HCT116 (cell line): Measurements from ENCODE around the gene LRRC42. TPM values are rescaled to one million over a fixed set of nuclear protein-coding genes. Genes with fewer than 3 reads are reported as not detected.

ENCODE experiments used
- ATAC-seq: fragments of 200-7000 bp; cut with Tn5 transposase; 2 replicates; pipeline ENCODE4 v1.9.1; 2020; ENCODE audit warnings: mild to moderate bottlenecking, moderate library complexity
- BruUV-seq: library from RNA; stranded (reverse); fragments of 400-500 nt; replicated peaks from 2 replicates; lab custom pipeline; 2021; lab: Mats Ljungman, UMichigan
- CTCF ChIA-PET: fragments of 300-600 bp; sonication (Branson Sonifier 250); formaldehyde crosslinking; loops from one replicate; lab custom pipeline; 2021; ENCODE audit warnings: antibody characterized with exemption; lab: Charles Lee
- POLR2A ChIA-PET: fragments of 300-600, 350-600 bp; sonication (Branson Sonifier 250); formaldehyde crosslinking; loops from one replicate; lab custom pipeline; 2021; ENCODE audit warnings: antibody characterized with exemption; lab: Charles Lee
- RAD21 ChIA-PET, 2 experiments: fragments of 300-600 bp; sonication (Branson Sonifier 250); formaldehyde crosslinking; loops; one replicate each; lab custom pipeline; 2023; ENCODE audit warnings: low total read pairs in 2 of 2; ENCODE audit not compliant: uncharacterized antibody in 2 of 2, unreplicated experiment in 2 of 2, low non-redundant PET in 1 of 2; lab: Charles Lee
- DNase-seq: peaks from one replicate; pipeline ENCODE4 v3.0.0-alpha.2; 2010; ENCODE audit warnings: low read depth, low spot score
- H2AFZ ChIP-seq: fragments of 200-600 bp; shearing (Covaris generic), sonication (generic); 2 replicates; pipeline ENCODE4 v1.6.1; 2017; ENCODE audit warnings: low read depth, mixed run types, mixed read lengths, antibody characterized with exemption, low read length; ENCODE audit not compliant: poor library complexity, severe bottlenecking
- H3K27ac ChIP-seq: 2 replicates; pipeline ENCODE4 v1.5.1; 2012; ENCODE audit warnings: low read depth, low read length
- H3K27me3 ChIP-seq: fragments of 200-600 bp; sonication (generic); 2 replicates; pipeline ENCODE4 v1.6.1; 2016; ENCODE audit warnings: mixed run types, low read length, mixed read lengths; ENCODE audit not compliant: insufficient read depth
- H3K36me3 ChIP-seq, 2 experiments: fragments of 200-500 bp in 1 of 2; fragments of 200-600 bp in 1 of 2; sonication (Bioruptor generic) in 1 of 2; sonication (generic) in 1 of 2; 2 replicates each; pipeline versions ENCODE4 v1.5.1 to v1.6.1; 2014 to 2016; ENCODE audit warnings: low read length in 2 of 2, inconsistent platforms in 1 of 2, mixed read lengths in 1 of 2, mixed run types in 1 of 2; ENCODE audit not compliant: insufficient read depth in 2 of 2, control insufficient read depth in 1 of 2
- H3K4me1 ChIP-seq, 2 experiments: fragments of 200-600 bp in 1 of 2; sonication (generic) in 1 of 2; 2 replicates each; pipeline versions ENCODE4 v1.5.1 to v1.6.1; 2012 to 2017; ENCODE audit warnings: low read length in 2 of 2, inconsistent platforms in 1 of 2, mild to moderate bottlenecking in 1 of 2, mixed read lengths in 1 of 2, mixed run types in 1 of 2, moderate library complexity in 1 of 2; ENCODE audit not compliant: insufficient read depth in 2 of 2, control insufficient read depth in 1 of 2
- H3K4me2 ChIP-seq: fragments of 200-600 bp; sonication (generic); 2 replicates; pipeline ENCODE4 v1.6.1; 2017; ENCODE audit warnings: mixed run types, low read length, mixed read lengths
- H3K4me3 ChIP-seq, 2 experiments: fragments of 200-600 bp in 1 of 2; sonication (generic) in 1 of 2; replicated peaks in 1 of 2; 2 replicates each; pipeline ENCODE4 v1.5.1; 2011 to 2016; ENCODE audit warnings: low read length in 2 of 2, control low read depth in 1 of 2, low read depth in 1 of 2, mild to moderate bottlenecking in 1 of 2, mixed read lengths in 1 of 2, mixed run types in 1 of 2
- H3K79me2 ChIP-seq: fragments of 200-600 bp; sonication (generic); 2 replicates; pipeline ENCODE4 v1.6.1; 2017; ENCODE audit warnings: mild to moderate bottlenecking, mixed run types, low read length, moderate library complexity, mixed read lengths; ENCODE audit not compliant: insufficient read depth
- H3K9ac ChIP-seq: fragments of 200-600 bp; sonication (generic); 2 replicates; pipeline ENCODE4 v1.6.1; 2016; ENCODE audit warnings: low read length, mixed read lengths
- H3K9me2 ChIP-seq: fragments of 200-600 bp; sonication (generic), shearing (Covaris generic); 2 replicates; pipeline ENCODE4 v1.6.1; 2017; ENCODE audit warnings: mixed run types, mild to moderate bottlenecking, moderate library complexity; ENCODE audit not compliant: insufficient read depth
- H3K9me3 ChIP-seq, 2 experiments: fragments of 200-500 bp in 1 of 2; fragments of 200-600 bp in 1 of 2; sonication (Bioruptor generic) in 1 of 2; sonication (generic) in 1 of 2; 2 replicates each; pipeline ENCODE4 v1.6.1; 2014 to 2017; ENCODE audit warnings: low read length in 2 of 2, mixed read lengths in 2 of 2, inconsistent platforms in 1 of 2, low read depth in 1 of 2, mild to moderate bottlenecking in 1 of 2, mixed run types in 1 of 2, moderate library complexity in 1 of 2; ENCODE audit not compliant: control insufficient read depth in 1 of 2, insufficient read depth in 1 of 2
- H4K20me1 ChIP-seq: fragments of 200-600 bp; sonication (generic), shearing (Covaris generic); 2 replicates; pipeline ENCODE4 v1.6.1; 2017; ENCODE audit warnings: mixed run types, mild to moderate bottlenecking, moderate library complexity; ENCODE audit not compliant: insufficient read depth
- CTCF ChIP-seq, 3 experiments: fragments of 200-600 bp in 1 of 3; sonication (generic) in 1 of 3; IDR thresholded peaks in 2 of 3; conservative IDR thresholded peaks in 1 of 3; 2 replicates each; pipeline ENCODE4 v1.5.1; 2012 to 2017; ENCODE audit warnings: low read depth in 2 of 3, low read length in 2 of 3, antibody characterized with exemption in 1 of 3, borderline replicate concordance in 1 of 3, control low read depth in 1 of 3, mild to moderate bottlenecking in 1 of 3, mixed read lengths in 1 of 3, mixed run types in 1 of 3, moderate library complexity in 1 of 3; ENCODE audit not compliant: insufficient read depth in 1 of 3
- EZH2 ChIP-seq: fragments of 200-600 bp; sonication (generic); IDR thresholded peaks from 2 replicates; pipeline ENCODE4 v1.6.1; 2017; ENCODE audit warnings: antibody characterized with exemption, mixed run types
- JUND ChIP-seq: IDR thresholded peaks from 2 replicates; pipeline ENCODE4 v1.6.1; 2012
- POLR2A ChIP-seq: IDR thresholded peaks from 2 replicates; pipeline ENCODE4 v1.7.0; 2011; ENCODE audit warnings: borderline replicate concordance; ENCODE audit not compliant: insufficient read depth, insufficient read length; ENCODE audit errors: extremely low read depth
- RAD21 ChIP-seq: IDR thresholded peaks from 2 replicates; pipeline ENCODE4 v1.6.1; 2012; ENCODE audit warnings: low read depth, mild to moderate bottlenecking
- SP1 ChIP-seq: IDR thresholded peaks from 2 replicates; pipeline ENCODE4 v1.6.1; 2012; ENCODE audit warnings: low read depth
- SRF ChIP-seq: IDR thresholded peaks from 2 replicates; pipeline ENCODE4 v1.6.1; 2012; ENCODE audit warnings: low read depth
- ZFX ChIP-seq: fragments of 450-650 bp; IDR thresholded peaks from 2 replicates; pipeline ENCODE4 v1.6.1; 2017
- intact Hi-C: fragments of 100-400 bp; cut with micrococcal nuclease; formaldehyde crosslinking; loops from 2 replicates; pipeline ENCODE4 v1.10.0; 2022
- total RNA-seq: library from RNA; stranded (reverse); gene quantifications from one replicate; pipeline ENCODE4 v1.2.1, GENCODE V29; 2021; ENCODE audit not compliant: unreplicated experiment
- TF ChIP-seq, protein P1 (sequence below): IDR thresholded peaks from 2 replicates; pipeline ENCODE4 v1.6.1; 2012

LRRC42 gene
- total RNA-seq, 1 experiment from 2014 or later = 62.5 TPM

- DNase-seq = no peak
- Histone ChIP-seq H3K9me2 (no peaks in the 10 kb centered on the region), H2AFZ (no peak overlapping the region), H3K9me3 (no peaks in the 10 kb centered on the region), H3K27me3 (no peaks in the 10 kb centered on the region), H3K27ac (no peak overlapping the region)
- RAD21 ChIA-PET = interaction anchor here in 1 of 2 experiments (1.4 kb wide), 1 partner anchor 88 kb away, joined by 4 read pairs; no protein-coding TSS in a partner anchor
- TF ChIP-seq RAD21 (peak; percentile 70), CTCF (IDR thresholded peaks at IDR 0.05 in 2 of 3, conservative IDR thresholded peaks at IDR 0.05 in 1 of 3; ENCODE audit: borderline replicate concordance in 1 of 3, insufficient read depth in 1 of 3, low read depth in 2 of 3, low read length in 2 of 3) (peak; percentile 60 to 76 (median 73); a peak in 5 of 6 replicates), SRF (no peak), EZH2 (no peak), POLR2A (no peak), ZFX (no peak), SP1 (no peak), JUND (no peak)
- TF ChIP-seq, protein P1, sequence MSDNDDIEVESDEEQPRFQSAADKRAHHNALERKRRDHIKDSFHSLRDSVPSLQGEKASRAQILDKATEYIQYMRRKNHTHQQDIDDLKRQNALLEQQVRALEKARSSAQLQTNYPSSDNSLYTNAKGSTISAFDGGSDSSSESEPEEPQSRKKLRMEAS = no peak
- TF ChIP-seq, all 23 proteins: peak for 2
- intact Hi-C loops = no loop called here
- ChIA-PET POLR2A (no interaction called here), CTCF (interaction anchor here (0.8 to 1.8 kb wide), 5 partner anchors 10 to 89 kb away, joined by 3 to 5 read pairs (median 4); no protein-coding TSS in a partner anchor)
- Histone ChIP-seq H3K36me3 (peaks cover 18 to 30% of the 10 kb centered on the region in 2 experiments; a peak in 3 of 4 replicates), H3K4me3 (no peak overlapping the region), H3K9ac (no peak overlapping the region), H3K79me2 (peaks cover 79% of the 10 kb centered on the region), H3K4me2 (no peak overlapping the region), H4K20me1 (no peaks in the 10 kb centered on the region), H3K4me1 (peaks cover 9 to 17% of the 10 kb centered on the region in 2 experiments; a peak in 2 of 4 replicates)
- TSS peak; percentile 29 for BruUV-seq
- ATAC-seq = no peak
Measured at GRCh38 chr1:53949023-53949990, 3.2 kb downstream of the LRRC42 start.
